Measurements from ENCODE around the gene GPR39. TPM values are rescaled to one million over a fixed set of nuclear protein-coding genes. Genes with fewer than 3 reads are reported as not detected.

The GPR39 gene
- total and polyA plus RNA-seq, 8 donors, result 0.87 to 16.0 (median 5.5) TPM; not detected in 1

- Histone ChIP-seq H3K36me3 (no peaks in the 10 kb centered on the region), H3K4me3 (no peak overlapping the region), H3K27ac (no peak overlapping the region), H3K9me3 (no peaks in the 10 kb centered on the region), H3K4me1 (no peaks in the 10 kb centered on the region), H3K27me3 (no peaks in the 10 kb centered on the region)
- WGBS, 5 donors, result 87 to 94% (median 91%) methylated on average over 3 of the region's 3 CpGs
- TF ChIP-seq POLR2A (IDR thresholded peaks at IDR 0.05), result no peak
- no peak for TF ChIP-seq CTCF (IDR thresholded peaks at IDR 0.05)
- no peak for TF ChIP-seq POLR2AphosphoS5 (IDR thresholded peaks at IDR 0.05)
- TF ChIP-seq EP300 (IDR thresholded peaks at IDR 0.05), result no peak
- intact Hi-C loops (cut with DNase I; ENCODE audit: low total_unique reads), result no loop called here
- no peak for DNase-seq
Measured at GRCh38 chr2:132659331-132659730, 242.7 kb downstream of the GPR39 start.

GRCh38 chr2:132662732-132663131, 246.1 kb downstream of the GPR39 start:
- no peak for TF ChIP-seq CTCF (IDR thresholded peaks at IDR 0.05)
- no peak for TF ChIP-seq POLR2AphosphoS5 (IDR thresholded peaks at IDR 0.05)
- no peak for TF ChIP-seq POLR2A (IDR thresholded peaks at IDR 0.05)
- no peak for TF ChIP-seq EP300 (IDR thresholded peaks at IDR 0.05)
- Histone ChIP-seq H3K9me3 (no peaks in the 10 kb centered on the region), H3K4me3 (no peak overlapping the region), H3K36me3 (no peaks in the 10 kb centered on the region), H3K27ac (no peak overlapping the region), H3K27me3 (peaks cover 0 to 3% (median under 1%) of the 10 kb centered on the region in 3 donors), H3K4me1 (peaks cover 0 to 1% (median 0%) of the 10 kb centered on the region in 4 donors)
- intact Hi-C loops (cut with DNase I; ENCODE audit: low total_unique reads), result no loop called here
- DNase-seq, result no peak
- WGBS, 5 donors, result 30 to 41% (median 37%) methylated on average over 3 of the region's 3 CpGs

- 61 to 82% (median 76%) methylated on average over 2 of the region's 2 CpGs for WGBS, 5 donors
- Histone ChIP-seq H3K27ac (no peak overlapping the region), H3K36me3 (no peaks in the 10 kb centered on the region), H3K9me3 (no peaks in the 10 kb centered on the region), H3K4me1 (peaks cover 8 to 15% (median 11%) of the 10 kb centered on the region in 4 donors), H3K4me3 (no peak overlapping the region), H3K27me3 (peaks cover 2 to 16% (median 14%) of the 10 kb centered on the region in 3 donors)
- TF ChIP-seq EP300 (IDR thresholded peaks at IDR 0.05), result no peak
- no peak for TF ChIP-seq POLR2AphosphoS5 (IDR thresholded peaks at IDR 0.05)
- no peak for TF ChIP-seq POLR2A (IDR thresholded peaks at IDR 0.05)
- no peak for TF ChIP-seq CTCF (IDR thresholded peaks at IDR 0.05)
- intact Hi-C loops (cut with DNase I; ENCODE audit: low total_unique reads), result no loop called here
- no peak for DNase-seq
Measured at GRCh38 chr2:132664096-132664495, 247.5 kb downstream of the GPR39 start.

GRCh38 chr2:132665401-132666140, 249.0 kb downstream of the GPR39 start:
- no peak for DNase-seq
- peaks cover 10 to 31% (median 29%) of the 10 kb centered on the region in 3 donors for H3K27me3 ChIP-seq
- H3K4me3 ChIP-seq, result no peak overlapping the region
- H3K9me3 ChIP-seq, result no peaks in the 10 kb centered on the region
- intact Hi-C loops (cut with DNase I; ENCODE audit: low total_unique reads), result no loop called here
- H3K4me1 ChIP-seq, result peaks cover 19 to 29% (median 26%) of the 10 kb centered on the region in 4 donors
- WGBS, 5 donors, result 85 to 93% (median 92%) methylated on average over 4 of the region's 4 CpGs
- TF ChIP-seq POLR2AphosphoS5 (IDR thresholded peaks at IDR 0.05), result no peak
- TF ChIP-seq EP300 (IDR thresholded peaks at IDR 0.05), result no peak
- no peak for TF ChIP-seq POLR2A (IDR thresholded peaks at IDR 0.05)
- TF ChIP-seq CTCF (IDR thresholded peaks at IDR 0.05), result no peak
- H3K36me3 ChIP-seq, result no peaks in the 10 kb centered on the region
- no peak overlapping the region for H3K27ac ChIP-seq
